ENCODE data around the gene OLFML2B.

Gene OLFML2B

DNA sequence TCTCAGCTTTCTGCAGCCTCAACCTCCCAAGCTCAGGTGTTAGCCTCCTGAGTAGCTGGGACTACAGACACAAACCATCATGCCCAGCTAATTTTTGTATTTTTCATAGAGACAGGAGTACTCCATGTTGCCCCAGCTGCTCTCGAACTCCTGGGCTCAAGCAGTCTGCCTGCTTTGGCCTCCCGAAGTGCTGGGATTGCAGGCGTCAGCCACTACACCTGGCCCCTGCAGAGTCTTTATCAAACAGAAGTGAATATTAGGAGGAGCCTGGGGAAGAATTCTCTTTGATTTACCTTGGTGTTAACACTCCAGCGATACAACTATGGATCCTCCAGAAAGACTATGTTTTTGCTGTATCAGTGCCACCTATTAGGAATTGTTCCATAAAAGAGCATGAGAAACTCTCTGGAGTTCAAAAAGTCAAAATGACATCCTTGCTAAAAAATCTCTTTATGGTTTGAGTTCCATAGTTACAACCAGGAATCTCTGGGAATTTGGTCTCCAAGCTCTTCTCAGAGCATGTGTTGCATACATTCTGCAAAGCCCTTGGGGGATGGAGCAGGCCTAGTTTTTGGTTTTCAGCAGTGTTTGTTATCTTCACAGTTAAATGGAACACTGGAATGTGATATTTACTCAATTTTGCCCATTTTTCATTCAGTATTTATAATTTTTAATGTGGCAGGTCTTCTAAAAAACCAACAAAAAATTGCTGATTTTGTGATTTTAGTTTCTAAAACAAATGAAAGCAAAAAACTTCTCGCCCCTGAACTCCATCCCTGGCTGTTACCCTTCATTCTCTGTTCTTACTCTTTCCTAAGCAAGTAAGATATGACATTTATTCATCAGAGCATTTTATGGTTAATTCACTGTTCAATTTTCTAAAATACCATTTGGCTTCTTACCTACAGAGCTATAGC is 77.3 kb downstream of the OLFML2B start:
- no peak for DNase-seq (ENCODE audit: extremely low spot score)
- TF ChIP-seq, protein P1, sequence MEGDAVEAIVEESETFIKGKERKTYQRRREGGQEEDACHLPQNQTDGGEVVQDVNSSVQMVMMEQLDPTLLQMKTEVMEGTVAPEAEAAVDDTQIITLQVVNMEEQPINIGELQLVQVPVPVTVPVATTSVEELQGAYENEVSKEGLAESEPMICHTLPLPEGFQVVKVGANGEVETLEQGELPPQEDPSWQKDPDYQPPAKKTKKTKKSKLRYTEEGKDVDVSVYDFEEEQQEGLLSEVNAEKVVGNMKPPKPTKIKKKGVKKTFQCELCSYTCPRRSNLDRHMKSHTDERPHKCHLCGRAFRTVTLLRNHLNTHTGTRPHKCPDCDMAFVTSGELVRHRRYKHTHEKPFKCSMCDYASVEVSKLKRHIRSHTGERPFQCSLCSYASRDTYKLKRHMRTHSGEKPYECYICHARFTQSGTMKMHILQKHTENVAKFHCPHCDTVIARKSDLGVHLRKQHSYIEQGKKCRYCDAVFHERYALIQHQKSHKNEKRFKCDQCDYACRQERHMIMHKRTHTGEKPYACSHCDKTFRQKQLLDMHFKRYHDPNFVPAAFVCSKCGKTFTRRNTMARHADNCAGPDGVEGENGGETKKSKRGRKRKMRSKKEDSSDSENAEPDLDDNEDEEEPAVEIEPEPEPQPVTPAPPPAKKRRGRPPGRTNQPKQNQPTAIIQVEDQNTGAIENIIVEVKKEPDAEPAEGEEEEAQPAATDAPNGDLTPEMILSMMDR (IDR thresholded peaks at IDR 0.05; ENCODE audit: control extremely low read depth, extremely low read depth, low read depth, missing control alignments): no peak
- POLR2A ChIA-PET: no interaction called here
- CTCF ChIA-PET: interaction anchor here (1.0 to 1.8 kb wide), 2 partner anchors 13 kb away, joined by 3 to 4 read pairs; no protein-coding TSS in a partner anchor

DNA sequence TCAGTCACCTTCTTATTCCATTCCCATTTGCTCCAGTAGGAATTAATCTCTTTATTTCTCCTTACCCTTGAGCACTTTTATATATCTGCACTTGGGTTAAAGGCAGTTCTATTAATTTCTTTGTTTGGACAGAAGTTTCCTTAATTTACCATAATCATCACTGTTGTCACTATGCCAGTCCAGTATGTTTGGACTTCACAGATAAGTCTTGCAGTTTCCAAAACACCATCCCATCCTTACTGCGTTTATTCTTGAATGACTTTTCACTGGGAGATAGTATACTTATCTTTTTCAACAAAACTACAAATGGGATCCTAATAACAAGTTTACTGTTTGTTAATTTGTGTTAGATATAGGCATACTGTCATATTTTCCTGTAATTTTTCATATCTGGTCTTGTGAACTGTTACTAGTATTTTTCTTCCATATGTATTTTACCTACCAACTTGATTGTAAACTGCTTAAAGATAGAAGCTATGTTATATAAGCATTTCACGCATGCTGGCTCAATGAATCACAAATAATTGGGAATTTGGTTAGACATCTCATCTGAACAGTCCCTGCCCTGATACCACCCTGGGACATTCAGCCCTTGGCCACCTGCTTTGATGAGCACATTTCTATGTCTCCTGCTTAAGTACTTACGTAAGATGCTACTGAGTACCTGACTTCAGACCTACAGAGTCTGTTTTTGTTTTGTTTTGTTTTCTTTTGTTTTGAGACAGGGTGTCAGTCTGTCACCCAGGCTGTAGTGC is 78.2 kb downstream of the OLFML2B start:
- no peak for DNase-seq (ENCODE audit: extremely low spot score)
- ChIA-PET POLR2A (no interaction called here), CTCF (interaction anchor here (1.0 to 1.8 kb wide), 4 partner anchors 7 to 89 kb away, joined by 3 to 4 read pairs (median 4); no protein-coding TSS in a partner anchor)
- TF ChIP-seq, protein P1 (IDR thresholded peaks at IDR 0.05; ENCODE audit: control extremely low read depth, extremely low read depth, low read depth, missing control alignments): no peak

DNA sequence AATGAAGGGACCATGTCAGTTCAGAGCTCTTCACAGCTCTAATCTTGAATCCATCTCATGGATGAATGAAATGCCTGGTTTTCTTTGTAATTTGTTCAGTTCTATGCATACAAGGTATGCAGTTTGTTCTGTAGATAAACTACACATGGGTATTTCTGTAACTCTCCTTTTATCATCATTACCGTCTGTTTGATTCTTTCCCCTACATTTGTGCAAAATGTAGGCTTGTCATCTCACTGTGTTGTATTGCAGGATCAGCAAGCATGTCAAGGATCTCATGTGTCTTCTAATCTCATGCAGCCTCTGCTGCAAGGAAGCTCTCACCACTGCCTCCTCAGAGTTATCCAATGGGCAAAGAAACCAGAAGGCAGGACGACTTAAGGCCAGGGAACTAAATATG is 79.3 kb downstream of the OLFML2B start:
- CTCF ChIA-PET: interaction anchor here (0.9 to 1.5 kb wide), 4 partner anchors 8 to 152 kb away, joined by 3 to 4 read pairs (median 3); no protein-coding TSS in a partner anchor
- TF ChIP-seq, protein P1 (IDR thresholded peaks at IDR 0.05; ENCODE audit: control extremely low read depth, extremely low read depth, low read depth, missing control alignments): no peak
- no peak for DNase-seq (ENCODE audit: extremely low spot score)
- POLR2A ChIA-PET: no interaction called here

DNA sequence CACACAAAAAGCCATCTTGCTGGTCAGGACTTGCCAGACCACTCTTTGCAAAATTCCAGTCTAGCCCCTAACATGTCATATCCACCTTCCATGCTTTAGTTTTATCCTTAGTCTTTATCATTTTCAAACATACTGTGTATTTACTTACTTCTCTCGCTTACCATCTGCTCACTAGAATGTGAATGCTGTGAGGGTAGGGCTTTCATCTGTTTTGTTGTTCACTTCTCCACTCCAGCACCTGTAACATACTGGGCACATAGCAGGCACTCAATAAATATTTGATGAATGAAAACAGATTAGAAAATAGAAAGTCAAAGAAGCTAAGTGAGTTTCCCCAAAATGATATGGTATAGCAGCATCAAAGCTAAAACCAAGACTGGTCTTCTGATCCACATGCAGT is 79.9 kb downstream of the OLFML2B start:
- DNase-seq (ENCODE audit: extremely low spot score): no peak
- TF ChIP-seq, protein P1 (IDR thresholded peaks at IDR 0.05; ENCODE audit: control extremely low read depth, extremely low read depth, low read depth, missing control alignments): no peak
- POLR2A ChIA-PET: no interaction called here
- CTCF ChIA-PET: interaction anchor here (1.5 kb wide), 3 partner anchors 9 to 151 kb away, joined by 3 to 4 read pairs (median 3); no protein-coding TSS in a partner anchor

DNA sequence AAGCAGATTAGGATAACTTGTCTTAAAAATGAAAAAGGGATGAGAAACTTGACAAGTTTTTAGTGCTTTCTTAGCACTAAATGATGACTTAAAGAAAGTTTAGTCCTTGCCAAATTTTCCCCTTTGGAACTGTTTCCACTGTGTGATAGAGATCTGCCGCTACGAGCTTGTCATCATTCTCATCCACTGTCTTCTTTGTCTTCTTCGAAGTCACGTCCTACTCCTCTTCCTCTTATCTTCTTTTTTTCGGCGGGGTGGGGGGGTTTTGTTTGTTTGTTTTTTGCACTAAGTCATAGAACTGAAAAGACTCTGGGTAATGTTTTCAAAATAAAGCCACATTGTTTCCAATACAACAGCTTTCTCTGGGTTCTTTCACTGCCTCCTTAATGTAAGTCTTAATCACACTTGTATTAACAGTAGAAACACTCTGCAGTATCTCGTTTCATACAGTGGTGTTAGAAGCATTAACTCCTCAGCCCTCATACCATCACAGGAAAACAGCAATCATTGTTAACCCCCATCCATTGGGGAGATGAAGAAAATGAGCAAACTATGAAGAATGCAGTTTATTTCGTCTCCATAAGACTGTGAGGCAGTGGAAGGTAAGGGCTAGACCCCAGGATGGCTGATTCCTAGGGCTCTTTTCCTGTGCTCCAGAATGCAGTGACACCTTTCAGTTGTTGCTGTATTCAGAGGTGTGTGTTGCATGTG is 81.8 kb downstream of the OLFML2B start:
- POLR2A ChIA-PET: no interaction called here
- TF ChIP-seq, protein P1 (IDR thresholded peaks at IDR 0.05; ENCODE audit: control extremely low read depth, extremely low read depth, low read depth, missing control alignments): no peak
- CTCF ChIA-PET: no interaction called here
- no peak for DNase-seq (ENCODE audit: extremely low spot score)
